OCI-LY1 (cell line): ENCODE measurements around the gene RAB30.
A peak's percentile ranks its signal among the peaks of the same experiment; 100 is the strongest.

Experiments
- CTCF ChIP-seq: fragments of 200-600 bp; sonication (generic), shearing (Covaris generic); IDR thresholded peaks from 2 replicates; pipeline ENCODE4 v1.5.1; 2017; ENCODE audit warnings: mild to moderate bottlenecking, antibody characterized with exemption, low read length, moderate library complexity, mixed read lengths
- EZH2 ChIP-seq: fragments of 200-600 bp; sonication (generic), shearing (Covaris generic); IDR thresholded peaks from 2 replicates; pipeline ENCODE4 v1.8.0; 2017; ENCODE audit warnings: borderline replicate concordance, mixed run types, mild to moderate bottlenecking, antibody characterized with exemption, low read length, moderate library complexity, mixed read lengths

GRCh38 chr11:83087035-83087434, 15.3 kb upstream of the RAB30 start:
- peak; percentile 43; the same call in 1 of the 2 replicates for TF ChIP-seq CTCF
- TF ChIP-seq EZH2 = no peak
